Measurements from ENCODE around the gene FGFRL1.
A peak's percentile ranks its signal among the peaks of the same experiment; 100 is the strongest.

FGFRL1 gene

DNA sequence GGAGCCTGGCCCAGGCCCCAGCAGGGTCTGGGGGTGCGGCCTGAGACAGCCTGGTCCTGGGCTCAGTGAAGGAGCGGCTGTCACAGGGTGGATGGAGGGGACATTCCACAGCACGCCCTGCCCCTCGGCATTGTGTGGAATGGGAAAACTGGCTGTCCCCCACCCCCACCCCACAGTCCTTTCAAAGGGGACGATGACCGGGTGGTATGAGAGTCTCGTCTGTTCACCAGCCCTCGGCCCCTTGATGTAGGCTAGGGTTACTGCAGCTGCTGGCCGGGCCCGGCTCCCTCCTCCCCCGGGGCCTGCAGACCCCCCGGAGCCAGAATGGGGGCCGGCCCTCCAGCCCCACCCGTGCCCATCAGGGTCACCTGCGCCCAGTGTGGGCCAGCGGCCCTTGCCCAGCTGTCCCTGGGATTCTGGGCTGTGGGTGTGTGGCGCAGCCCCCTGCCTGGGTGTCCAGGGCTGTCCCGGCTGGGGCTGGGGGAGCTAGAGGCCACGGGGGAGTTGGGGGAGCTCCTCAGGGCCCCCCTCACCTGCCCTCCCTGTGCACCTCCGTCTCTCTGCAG lies 11.7 kb downstream of the FGFRL1 start:
- DNase-seq (ENCODE audit: low spot score): no peak

DNA sequence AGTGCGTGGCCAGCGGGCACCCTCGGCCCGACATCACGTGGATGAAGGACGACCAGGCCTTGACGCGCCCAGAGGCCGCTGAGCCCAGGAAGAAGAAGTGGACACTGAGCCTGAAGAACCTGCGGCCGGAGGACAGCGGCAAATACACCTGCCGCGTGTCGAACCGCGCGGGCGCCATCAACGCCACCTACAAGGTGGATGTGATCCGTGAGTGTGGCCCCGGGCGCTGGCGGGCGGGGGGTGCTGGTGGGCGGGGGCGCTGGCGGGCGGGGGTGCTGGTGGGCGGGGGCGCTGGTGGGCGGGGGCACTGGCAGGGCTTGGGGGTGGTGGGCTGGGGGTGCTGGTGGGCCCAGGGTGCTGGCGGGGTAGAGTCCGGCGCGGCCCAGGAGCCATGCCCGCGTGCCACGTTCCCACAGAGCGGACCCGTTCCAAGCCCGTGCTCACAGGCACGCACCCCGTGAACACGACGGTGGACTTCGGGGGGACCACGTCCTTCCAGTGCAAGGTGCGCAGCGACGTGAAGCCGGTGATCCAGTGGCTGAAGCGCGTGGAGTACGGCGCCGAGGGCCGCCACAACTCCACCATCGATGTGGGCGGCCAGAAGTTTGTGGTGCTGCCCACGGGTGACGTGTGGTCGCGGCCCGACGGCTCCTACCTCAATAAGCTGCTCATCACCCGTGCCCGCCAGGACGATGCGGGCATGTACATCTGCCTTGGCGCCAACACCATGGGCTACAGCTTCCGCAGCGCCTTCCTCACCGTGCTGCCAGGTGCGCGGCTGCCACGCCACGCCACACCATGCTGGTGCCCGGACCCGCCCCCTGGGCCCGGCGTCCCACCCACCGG lies 12.7 kb downstream of the FGFRL1 start:
- DNase-seq (ENCODE audit: low spot score): no peak

DNA sequence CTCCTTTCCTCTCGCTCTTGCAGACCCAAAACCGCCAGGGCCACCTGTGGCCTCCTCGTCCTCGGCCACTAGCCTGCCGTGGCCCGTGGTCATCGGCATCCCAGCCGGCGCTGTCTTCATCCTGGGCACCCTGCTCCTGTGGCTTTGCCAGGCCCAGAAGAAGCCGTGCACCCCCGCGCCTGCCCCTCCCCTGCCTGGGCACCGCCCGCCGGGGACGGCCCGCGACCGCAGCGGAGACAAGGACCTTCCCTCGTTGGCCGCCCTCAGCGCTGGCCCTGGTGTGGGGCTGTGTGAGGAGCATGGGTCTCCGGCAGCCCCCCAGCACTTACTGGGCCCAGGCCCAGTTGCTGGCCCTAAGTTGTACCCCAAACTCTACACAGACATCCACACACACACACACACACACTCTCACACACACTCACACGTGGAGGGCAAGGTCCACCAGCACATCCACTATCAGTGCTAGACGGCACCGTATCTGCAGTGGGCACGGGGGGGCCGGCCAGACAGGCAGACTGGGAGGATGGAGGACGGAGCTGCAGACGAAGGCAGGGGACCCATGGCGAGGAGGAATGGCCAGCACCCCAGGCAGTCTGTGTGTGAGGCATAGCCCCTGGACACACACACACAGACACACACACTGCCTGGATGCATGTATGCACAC lies 13.6 kb downstream of the FGFRL1 start:
- no peak for DNase-seq (ENCODE audit: low spot score)

DNA sequence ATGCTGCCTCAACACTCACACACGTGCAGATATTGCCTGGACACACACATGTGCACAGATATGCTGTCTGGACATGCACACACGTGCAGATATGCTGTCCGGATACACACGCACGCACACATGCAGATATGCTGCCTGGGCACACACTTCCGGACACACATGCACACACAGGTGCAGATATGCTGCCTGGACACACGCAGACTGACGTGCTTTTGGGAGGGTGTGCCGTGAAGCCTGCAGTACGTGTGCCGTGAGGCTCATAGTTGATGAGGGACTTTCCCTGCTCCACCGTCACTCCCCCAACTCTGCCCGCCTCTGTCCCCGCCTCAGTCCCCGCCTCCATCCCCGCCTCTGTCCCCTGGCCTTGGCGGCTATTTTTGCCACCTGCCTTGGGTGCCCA lies 14.7 kb downstream of the FGFRL1 start:
- DNase-seq (ENCODE audit: low spot score): peak; percentile 48

DNA sequence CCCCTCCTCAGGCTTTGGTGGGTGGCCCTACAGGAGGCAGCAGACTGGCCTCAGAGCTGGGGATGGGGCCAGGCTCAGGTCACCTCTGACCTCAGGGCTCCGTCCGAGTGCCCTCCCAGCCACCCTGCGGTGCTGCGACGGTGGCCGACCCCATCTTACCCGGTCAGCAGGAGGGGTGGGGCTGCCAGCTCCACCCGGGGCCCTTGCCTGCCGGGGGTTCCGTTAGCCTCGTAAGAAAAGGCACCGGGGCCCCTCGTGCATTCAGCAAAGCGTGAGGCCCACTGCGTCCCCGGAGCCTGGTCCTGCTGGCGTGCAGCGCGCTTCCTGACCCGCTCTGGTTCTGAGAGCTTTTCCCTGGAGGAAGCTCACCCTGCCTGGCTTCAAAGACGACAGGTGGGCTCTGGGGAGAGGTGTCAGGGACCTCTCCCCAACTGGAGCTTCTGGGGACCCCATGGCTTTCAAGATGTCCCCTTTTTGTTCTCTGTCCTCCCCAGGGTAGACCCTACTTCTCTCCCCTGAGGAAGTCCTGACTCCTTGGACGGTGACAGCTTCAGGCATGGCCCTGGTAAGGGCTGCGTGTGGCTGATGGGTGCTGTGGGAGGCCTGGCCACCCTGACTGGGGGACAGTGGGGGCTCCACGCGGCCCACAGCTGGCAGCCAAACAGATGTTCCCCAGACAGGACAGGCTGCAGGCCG lies 15.9 kb downstream of the FGFRL1 start:
- DNase-seq (ENCODE audit: low spot score): no peak

DNA sequence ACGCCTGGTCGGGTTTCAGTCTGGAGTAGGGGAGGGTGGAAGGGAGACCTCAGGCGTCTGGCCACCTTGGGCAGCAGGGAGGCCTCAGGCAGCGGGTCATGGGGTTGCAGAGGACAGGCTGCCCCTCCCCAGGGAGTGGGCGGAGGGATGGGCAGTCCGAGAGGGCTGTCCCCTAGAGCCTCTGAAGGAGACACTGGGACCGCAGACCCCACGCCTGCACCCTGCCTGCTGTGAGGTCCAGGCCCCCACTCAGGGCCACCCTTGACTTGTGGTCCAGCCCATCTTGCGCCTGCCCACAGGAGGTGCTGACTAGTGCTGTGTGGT lies 16.5 kb downstream of the FGFRL1 start:
- no peak for DNase-seq (ENCODE audit: low spot score)

DNA sequence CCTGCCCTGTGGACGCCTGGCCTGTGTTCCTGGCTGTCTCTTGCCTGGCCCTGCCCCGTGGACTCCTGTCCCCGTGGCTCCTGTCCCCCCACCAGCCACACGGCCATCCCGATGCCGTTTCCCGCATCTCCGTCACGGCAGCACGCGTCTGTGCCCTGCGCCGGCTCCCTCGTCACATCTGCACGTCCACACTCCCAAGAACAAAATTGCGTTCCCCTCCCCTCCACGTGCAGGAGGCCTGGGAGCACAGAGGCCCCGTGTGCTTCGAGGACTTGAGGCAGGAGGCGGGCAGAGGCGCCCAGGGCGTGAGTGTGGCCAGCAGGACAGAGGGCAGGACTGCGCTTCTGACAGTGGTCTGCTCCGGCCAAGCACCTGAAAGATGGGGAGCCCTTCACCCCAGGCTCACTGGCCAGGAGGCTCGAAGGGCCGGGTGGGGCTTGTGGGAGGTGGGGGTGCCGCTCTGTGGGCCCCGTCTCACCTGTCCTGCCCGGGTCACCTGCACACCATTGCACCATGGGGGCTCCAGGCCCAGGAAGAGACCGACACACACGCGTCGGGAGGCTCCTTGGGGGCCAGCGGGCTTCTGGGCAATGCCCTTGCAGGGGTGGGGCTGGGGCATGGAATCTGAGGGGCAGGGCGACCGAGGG lies 17.3 kb downstream of the FGFRL1 start:
- DNase-seq (ENCODE audit: low spot score): no peak

DNA sequence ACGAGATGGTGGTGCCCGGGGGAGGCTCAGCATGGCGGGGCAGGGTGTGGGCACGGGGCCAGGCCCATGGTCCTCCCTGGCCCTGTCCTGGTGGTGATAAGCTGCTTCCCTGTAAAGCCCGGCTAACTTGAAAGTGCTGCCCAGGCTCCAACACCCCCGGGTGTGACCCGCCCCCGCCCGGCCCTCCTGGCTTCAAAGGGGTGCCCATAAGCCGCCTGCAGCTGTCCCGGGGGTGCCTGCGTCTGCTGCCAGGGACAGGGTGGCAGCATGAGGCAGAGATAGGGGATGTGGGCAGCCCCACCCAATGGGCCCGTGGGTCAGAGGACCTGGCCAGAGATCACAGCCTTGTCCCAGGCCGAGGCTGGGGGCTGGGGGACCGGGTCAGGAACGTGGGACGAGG lies 18.1 kb downstream of the FGFRL1 start:
- DNase-seq (ENCODE audit: low spot score): no peak

DNA sequence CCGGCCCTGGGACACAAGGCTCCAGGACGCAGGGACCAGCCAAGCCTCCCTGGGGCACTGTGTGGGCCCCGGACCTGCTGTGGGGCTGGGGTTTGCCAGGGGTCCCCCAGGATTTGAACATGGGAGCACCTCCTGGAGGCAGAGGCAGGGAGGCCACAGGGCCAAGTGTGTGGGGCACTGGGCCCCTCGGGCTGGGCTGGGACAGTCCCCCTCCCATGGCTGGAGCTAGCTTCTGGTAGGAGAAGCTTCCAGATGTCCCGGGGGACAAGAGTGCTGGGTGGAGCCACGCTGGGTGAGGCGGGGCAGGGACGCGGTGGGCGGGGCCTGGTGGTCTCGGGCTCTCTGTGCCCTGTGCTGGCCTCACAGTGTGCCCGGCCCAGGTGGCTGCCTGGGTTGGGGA lies 18.6 kb downstream of the FGFRL1 start:
- no peak for DNase-seq (ENCODE audit: low spot score)

DNA sequence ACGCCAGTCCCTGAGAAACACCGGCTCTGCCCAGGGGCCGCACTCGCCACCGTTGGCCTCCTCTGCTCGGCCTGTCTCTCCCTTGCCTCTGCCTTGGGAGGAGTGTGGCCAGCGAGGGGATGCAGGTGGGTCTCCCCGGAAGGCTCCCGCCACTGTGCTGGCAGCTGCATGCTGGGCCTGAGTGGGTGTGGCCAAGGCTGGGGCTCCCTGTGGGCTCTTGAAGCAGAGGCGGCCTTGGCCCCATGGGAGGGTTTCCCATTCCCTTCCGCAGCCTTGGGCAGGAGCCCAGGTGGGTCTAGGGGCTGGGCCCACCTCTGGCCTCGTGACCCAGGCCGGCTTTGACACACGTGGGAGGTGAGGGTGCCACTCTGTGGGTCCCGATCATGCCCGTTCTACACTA lies 19.1 kb downstream of the FGFRL1 start:
- DNase-seq (ENCODE audit: low spot score): no peak

DNA sequence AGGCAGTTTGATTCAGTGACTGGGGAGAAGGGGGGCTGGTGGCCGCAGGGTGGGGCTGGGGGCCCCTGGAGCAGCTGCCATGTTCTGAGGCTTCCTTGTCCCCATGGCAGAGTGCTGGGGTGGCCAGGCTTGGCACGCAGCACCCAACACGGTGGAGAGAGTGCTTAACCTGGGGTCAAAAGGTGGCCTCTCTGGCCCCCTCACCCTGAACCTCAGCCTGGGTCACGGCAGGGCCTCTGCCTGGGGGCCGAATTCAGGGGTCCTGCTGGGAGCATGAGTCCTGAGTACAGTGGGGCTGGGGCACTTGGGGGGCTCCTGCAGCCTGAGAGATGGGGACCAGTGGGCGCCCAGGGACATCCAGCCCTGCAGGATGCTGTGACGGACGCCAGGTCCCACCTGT lies 19.9 kb downstream of the FGFRL1 start:
- DNase-seq (ENCODE audit: low spot score): no peak

DNA sequence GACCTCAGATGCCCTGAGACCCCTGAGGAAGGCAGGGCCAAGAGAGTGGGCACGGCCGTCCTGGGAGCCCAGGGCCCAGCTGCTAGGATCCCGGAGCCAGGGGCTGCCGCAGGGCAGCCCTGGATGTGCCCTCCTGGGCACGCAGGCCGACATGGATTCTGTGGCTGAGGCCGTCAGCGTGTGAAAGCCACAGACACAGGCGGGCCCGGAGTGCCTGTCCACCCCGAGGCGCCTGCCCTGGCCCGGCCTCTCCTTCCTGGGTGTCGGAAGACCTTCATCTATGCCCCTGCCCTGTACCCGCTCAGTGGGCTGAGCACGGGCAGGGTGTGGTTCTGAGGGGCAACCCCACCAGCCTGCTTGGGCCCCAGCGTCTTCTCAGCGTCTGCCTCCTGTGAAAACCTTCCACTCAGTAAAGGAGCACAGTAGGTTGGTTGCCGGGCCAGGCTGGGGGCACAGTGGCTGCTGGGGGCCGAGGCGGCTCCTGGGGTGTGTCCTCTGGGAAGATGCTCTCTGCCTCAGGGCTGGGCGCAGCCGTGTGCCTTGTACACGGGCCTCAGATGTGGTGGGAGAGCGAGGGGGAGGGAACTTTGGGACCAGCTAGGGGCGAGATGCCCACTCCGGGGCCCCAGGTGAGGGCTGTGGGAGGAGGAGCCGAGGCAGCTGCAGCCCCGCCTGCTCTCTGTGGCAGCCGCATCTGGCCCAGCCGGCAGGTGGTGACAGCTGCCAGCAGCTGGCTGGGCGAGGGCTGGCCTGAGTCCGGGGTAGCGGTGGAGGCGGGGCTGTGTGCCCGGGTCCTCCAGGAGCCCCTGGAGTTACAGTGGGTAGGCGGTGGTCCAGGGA lies 20.8 kb downstream of the FGFRL1 start:
- no peak for DNase-seq (ENCODE audit: low spot score)

DNA sequence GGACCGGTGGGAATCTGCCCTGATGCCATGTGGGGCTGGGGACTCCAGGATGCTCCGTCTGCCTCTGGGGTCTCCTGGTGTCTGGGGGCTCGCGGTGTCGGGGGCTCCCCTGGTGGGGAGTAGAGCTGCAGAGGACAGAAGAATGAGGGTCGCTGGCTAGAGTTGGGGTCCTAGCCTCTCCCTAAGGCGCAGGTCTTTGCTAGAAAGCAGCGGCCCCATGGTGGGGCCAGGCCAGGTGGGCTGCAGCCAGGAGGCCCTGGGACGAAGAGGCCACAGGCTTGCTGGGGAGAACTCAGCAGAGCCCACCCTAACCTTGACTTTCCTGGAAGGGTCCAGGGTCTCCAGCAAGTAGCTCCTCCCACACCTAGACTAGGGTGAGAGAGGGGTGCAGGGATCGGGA lies 21.4 kb downstream of the FGFRL1 start:
- no peak for DNase-seq (ENCODE audit: low spot score)

DNA sequence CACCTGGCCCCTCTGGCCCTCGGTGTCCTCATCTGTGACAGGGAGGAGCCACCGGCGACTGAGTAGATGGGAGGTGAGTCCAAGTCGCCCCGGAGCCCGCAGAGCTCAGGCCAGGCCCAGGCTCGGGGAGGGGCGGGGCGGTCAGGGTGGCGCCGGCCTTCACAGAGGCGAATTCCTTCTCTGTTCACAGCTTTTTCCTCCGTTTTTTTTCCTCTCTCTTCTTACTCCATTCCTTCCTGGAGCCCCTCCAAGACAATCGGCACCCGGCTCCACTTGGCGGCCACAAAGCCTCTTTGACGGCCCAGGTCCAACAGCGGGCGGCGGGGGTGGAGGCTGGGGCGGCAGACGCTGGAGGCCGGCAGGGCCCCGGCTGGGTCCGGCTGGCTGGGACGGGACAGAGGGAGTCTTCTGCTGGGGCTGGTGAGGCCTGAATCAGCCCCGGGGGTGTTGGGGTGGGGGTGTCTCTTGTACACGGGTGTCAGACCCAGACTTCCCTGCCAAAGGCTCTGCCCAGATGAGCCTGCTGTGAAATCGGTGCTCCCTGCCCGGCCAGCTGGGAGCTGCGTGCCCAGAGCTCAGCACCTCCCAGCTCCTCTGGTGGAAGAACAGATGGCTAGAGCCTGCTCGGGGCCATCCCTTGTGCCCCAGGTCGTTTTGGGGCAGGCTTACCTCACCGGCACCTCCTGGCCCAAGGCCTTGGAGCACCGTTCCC lies 22.6 kb downstream of the FGFRL1 start:
- peak; percentile 87 for DNase-seq (ENCODE audit: low spot score)

DNA sequence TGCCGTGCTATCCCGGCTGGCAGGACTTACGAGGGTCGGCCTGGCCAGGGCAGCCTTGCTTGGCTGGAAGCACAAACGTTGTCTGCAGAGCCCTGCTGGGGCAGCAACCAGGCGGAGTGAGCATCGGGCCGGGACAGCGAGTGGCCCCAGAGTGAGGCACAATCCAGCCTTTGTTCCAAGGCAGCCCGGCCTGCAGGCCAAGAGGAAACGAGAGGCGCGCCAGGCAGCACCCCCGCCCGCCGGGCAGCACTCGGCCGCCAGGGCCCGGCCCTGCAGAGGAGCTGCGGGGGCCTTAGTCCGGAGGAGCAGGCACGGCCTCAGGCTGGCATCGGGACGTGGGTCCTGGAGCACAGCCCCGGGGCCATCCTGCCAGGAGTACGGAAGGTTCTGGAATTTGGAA lies 24.1 kb downstream of the FGFRL1 start:
- peak; percentile 52 for DNase-seq (ENCODE audit: low spot score)

DNA sequence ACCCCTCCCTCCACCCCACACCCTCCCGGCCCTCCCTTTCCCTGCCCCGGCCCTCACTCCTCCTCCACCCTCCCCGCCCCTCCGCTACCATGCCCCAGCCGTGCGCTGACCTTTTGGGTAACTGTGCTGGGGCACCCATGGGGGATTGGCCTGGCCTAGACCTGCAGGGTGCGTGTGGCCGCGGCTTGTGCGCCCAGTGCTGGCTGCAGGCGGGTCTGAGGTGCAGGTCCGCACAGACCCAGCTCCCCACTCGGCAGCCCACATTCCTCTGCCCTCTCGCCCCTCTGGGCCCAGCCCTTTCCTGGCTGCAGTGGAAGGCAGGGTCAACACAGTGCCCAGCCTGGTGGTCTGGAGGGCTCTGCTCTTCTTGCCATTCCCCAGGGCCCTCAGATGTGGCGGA lies 24.7 kb downstream of the FGFRL1 start:
- DNase-seq (ENCODE audit: low spot score): no peak

DNA sequence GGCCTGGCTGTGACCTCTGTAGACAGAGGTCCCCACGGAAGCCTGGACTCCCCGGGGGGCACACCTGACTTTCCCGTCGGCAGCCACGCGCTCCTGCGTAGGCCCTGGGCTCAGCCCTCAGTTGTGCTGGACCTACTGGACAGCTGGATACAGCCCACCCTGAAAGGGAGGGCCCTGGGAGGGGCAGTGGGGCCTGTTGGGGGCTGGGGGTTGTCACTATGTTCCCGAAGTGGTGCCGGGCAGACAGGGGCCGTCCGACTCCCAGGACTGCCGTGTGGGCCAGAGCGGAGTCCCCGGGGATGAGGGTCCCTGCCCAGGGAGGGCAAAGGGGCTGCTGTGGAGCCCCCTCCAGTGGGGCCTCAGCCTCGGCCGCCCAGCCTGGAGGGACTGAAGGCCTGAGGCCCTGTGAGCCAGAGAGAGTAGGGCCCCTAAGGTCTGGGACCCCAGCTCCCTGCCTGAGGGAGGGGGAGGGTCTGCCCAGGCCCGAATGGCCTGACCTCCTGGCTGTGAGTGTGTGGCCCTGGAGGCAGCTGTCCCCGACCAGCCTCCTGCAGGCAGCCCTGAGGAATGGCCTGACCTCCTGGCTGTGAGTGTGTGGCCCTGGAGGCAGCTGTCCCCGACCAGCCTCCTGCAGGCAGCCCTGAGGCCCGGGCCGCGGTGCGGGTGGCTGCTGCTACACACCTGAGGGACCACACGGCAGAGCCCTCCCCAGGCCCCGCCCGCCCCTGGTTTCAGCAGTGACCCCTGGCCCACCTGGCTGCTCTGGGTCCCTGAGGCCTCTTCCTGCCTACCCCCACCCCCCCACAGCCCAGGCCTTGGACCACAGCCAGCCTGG lies 25.8 kb downstream of the FGFRL1 start:
- DNase-seq (ENCODE audit: low spot score): no peak

DNA sequence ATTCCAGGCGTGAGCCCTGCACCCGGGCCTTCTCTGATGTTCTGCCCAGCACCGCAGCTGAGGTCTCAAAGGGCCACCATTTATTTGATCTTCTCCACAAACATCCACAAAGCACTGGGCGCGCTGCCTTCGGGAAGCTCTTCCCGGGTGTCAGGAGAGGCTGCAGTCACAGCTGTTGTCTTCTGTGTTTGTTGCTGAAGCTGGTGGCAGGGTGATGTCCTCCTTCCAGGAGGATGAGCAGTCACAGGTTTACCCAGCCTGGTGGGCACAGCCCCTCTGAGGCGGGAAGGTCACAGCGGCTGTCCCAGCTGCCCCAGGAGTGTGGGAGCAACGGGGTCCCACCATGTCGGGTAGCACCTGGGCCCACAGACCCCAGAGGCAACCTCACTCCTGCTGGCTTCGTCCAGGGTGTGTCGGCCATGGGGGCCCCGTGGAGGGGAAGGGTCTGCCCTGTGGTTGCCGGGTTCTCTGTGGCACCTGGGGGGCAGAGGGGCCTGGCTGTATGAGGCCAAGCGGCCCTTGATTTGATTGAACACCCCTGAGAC lies 27.6 kb downstream of the FGFRL1 start:
- DNase-seq (ENCODE audit: low spot score): no peak

DNA sequence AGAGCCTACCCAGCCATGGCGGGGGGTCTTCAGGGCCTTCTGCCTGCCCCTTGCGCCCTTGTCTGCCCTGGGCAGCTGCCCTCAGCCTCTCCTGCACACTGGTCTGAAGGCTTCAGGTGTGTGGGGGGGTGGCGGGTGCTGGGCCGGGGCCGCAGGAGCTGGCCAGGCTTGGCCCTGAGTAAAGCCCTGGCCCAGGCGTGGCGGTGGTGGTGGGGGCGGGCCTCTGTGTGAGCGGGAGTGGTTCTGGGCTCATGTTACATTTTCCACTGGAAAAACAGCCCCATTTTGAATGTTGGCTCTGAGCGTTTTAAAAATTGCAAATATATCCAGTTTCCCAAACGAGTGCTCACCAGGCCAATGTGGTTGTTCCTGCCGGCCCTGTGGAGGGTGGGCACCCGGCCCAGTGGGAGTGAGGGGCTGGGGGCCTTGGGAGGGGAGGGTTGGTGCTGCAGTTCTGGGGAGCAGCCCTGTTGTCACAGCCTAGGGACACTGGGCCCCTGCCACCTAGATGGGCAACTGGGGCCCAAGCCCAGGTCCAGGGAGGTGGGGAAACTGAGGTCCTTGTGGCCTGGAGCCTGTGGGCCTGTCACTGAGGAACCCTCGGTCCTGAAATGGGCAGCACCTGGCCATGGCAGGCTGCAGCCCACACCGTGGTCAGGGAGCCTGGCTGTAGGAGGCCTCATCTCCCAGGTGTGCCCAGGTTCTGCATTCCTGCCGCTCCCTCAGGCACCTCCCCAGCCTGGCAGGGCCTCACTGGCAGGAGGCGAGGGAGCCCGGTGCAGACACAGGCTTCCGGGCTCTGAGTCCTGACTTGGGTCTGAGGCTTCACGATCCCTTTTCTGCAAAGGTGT lies 28.3 kb downstream of the FGFRL1 start:
- DNase-seq (ENCODE audit: low spot score): peak; percentile 78
